GM12874 (cell line): Measurements from ENCODE around the gene WDR20.

Experiments used
- CTCF ChIP-seq: IDR thresholded peaks from 2 replicates; pipeline ENCODE4 v1.5.1; 2011; ENCODE audit warnings: low read depth, mild to moderate bottlenecking, control low read depth, low read length, moderate library complexity; ENCODE audit not compliant: insufficient read depth

WDR20 gene

GRCh38 chr14:102231476-102232347, 92.0 kb downstream of the WDR20 start:
- TF ChIP-seq CTCF = no peak

- TF ChIP-seq CTCF = no peak
Measured at GRCh38 chr14:102232348-102232625, 92.6 kb downstream of the WDR20 start.

GRCh38 chr14:102233081-102233480, 93.4 kb downstream of the WDR20 start:
- no peak for TF ChIP-seq CTCF

- TF ChIP-seq CTCF = no peak
Measured at GRCh38 chr14:102234331-102235264, 94.9 kb downstream of the WDR20 start.

- TF ChIP-seq CTCF = peak; percentile 84
Measured at GRCh38 chr14:102235275-102235897, 95.7 kb downstream of the WDR20 start.

GRCh38 chr14:102236026-102236425, 96.3 kb downstream of the WDR20 start:
- TF ChIP-seq CTCF = no peak

GRCh38 chr14:102238131-102238530, 98.4 kb downstream of the WDR20 start:
- no peak for TF ChIP-seq CTCF
